ENCODE data around the gene TPPP2.
"Not testable (repeated sequence)": the region's sequence is repeated elsewhere in the genome, so short reads cannot be mapped to it uniquely, and the experiment has no call there.

TPPP2 gene

DNA sequence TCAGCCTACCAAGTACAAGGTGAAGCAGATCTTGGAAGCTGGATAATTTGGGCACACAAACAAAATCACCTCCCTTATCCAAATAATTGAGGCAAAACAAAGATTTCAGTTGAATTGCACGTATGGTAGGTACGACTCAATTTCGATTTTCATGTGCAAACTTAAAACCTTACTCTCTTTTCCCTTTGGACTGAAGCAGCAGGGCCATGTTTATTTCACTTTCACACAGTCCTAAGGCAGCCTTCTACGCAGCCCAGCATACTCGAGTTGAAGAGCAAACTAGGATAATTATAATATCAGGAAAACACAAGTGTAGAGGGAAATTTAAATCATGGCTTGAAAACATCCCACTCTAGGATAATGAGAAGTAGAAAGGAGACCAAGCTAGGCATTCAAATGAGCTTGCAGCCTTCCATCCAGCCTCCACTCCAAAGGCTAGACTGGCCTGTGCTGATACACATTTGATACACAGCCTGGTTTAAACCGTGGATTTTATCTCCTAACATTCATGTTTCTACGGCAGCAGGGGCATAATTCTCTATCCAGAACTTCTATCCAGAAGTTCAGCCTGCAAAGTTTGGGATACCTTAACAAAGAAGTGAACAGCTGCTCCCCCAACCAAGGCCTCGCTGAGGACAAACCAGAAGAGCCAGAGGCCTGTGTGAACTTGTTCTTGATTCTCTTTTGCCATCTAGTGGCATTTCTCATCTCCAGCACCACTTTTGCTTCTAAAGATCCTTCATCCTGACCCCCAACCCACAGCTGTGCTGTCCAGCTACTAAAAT, 9.8 kb downstream of the TPPP2 start:
- DNase-seq = no peak

DNA sequence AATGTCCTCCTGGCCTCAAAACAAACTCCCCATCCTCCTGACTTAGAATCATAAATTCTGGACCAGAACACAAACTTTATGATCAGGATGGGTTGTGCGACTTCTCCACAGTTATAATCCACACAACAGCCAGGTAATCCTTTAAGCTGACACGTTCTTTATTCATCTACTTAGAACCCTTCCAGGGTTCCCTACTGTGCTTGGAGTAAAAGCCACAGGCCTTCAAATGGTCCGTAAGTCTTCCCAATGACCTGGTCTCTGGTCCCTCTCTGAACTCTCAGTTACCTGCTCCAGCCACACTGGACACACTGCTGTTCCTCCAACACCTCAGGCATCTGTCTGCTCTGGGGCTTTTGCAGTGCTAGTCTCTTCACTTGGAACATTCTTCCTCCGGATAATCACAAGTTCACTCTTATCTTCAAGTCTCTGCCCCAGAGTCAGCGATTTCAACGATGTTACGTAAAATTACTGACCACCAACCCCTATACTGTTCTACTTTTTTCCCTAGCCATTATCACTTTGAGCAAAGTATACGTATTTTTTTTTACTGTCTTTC, 10.4 kb downstream of the TPPP2 start:
- no peak for DNase-seq

DNA sequence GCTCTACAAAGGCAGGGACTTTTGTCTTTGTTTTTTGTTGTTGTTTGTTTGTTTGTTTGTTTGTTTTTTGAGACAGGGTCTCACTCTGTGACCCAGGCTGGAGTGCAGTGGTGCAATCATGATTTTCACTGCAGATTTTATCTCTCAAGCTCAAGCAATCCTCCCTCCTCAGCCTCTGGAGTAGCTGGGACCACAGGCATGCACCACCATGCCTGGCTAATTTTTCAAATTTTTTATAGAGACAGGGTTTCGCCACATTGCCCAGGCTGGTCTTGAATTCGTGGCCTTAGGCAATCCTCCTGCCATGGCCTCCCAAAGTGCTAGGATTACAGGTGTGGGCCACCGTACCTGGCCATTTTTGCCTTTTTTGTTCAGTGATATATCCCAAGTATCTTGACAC, 10.9 kb downstream of the TPPP2 start:
- DNase-seq = not testable (repeated sequence)

DNA sequence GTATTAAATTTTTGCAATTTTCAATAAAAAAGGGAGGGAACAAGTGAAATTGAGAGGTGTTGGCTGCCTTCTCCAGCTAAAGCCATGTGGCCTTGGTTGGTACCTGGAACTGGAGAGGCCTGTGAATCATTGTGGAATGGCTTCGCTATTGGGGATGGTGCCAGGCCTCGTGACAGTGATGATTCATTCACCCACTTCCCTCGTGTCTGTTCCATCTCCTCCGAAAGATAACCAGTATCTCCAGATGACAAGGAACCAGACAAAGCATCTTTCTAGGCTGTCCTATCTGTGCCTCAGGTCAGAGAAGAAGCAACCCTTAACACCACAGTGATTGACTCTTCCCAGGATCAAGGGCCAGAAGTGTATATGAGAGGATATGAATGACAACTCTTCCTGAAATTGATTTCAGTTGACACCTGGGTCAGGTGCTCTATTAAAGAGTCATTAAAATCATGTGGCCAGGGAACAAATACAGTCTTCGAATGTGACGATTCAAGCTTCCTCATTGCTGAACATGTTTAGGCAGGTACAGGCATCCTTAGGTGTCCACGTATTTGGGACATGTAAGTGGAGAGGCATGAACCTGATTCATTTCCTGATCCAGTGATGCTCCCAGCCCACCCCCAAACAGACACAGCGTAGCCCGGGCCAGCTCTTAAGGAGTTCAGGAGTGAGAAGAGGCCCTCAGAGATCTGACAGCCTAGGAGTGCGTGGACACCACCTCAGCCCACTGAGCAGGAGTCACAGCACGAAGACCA, 11.8 kb downstream of the TPPP2 start, which contains the start of gene RNASE7:
RNASE7 (plus strand) TSS at position 687 of the 758 bp plus-strand sequence. CDS start 631 bp downstream, outside the sequence.
- DNase-seq = no peak

DNA sequence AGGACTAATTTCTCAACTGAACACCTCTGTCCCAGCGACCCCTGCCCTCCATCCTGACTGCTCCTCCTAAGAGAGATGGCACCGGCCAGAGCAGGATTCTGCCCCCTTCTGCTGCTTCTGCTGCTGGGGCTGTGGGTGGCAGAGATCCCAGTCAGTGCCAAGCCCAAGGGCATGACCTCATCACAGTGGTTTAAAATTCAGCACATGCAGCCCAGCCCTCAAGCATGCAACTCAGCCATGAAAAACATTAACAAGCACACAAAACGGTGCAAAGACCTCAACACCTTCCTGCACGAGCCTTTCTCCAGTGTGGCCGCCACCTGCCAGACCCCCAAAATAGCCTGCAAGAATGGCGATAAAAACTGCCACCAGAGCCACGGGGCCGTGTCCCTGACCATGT, 12.9 kb downstream of the TPPP2 start:
- no peak for DNase-seq

DNA sequence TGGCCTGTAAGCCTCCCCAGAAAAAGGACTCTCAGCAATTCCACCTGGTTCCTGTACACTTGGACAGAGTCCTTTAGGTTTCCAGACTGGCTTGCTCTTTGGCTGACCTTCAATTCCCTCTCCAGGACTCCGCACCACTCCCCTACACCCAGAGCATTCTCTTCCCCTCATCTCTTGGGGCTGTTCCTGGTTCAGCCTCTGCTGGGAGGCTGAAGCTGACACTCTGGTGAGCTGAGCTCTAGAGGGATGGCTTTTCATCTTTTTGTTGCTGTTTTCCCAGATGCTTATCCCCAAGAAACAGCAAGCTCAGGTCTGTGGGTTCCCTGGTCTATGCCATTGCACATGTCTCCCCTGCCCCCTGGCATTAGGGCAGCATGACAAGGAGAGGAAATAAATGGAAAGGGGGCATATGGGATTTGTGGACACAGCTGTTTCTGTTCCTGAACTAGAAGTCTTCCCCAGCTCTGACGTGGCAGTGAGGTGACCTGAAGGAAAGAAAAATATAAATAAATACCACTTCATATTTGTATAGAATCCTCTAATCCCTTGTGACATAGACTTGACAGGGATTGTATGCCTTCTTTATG, 13.5 kb downstream of the TPPP2 start:
- DNase-seq = no peak

DNA sequence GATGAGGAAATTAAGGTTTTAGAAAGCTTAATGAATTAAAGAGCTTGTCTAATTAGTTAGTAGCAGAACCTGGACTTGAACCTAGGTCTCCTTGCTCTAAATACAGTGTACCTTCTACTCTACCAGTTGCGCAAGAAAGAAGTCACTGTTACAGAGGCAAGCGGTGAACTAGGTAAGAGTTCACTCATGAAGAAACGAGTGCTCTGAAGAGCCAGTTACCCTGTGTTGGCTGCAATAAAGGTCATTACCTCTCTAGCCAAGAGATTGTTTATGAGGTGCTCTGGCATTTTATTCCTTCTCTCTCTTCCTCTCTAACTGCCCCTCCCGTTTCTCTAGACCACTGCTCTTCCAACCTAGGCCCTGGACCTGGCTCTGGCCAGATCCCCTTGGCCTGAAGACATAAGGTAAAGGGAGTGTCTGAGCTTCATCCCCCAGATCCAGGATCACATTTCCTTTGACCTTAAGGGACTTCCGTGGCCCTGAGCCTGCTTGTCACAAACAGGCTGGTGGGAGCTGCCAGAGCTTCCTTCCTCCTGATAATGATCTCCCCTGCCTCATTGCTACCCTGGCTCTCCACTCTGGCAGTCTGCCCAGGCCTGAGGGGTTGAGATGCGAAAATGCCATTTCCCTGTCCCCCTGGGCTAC, 14.1 kb downstream of the TPPP2 start:
- no peak for DNase-seq

DNA sequence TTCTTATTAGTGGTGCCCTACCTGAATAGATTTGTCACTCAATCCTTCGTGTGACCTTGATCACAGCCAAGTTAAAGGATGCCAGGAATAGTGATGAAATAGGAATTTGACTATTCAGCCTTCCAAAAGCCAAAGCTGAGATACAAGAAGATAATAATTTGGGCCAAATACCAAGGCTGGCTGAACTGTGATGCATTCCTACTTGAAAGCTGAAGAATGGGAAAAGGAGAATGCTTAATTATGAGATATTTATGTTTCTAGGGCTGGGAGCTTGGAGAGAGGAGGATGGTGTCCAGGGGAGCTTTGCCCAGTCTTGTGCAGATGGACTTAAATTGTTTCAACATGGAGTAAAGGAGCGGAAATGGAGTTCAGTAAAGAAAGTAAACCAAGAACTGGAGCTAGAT, 17.4 kb downstream of the TPPP2 start:
- DNase-seq = no peak

DNA sequence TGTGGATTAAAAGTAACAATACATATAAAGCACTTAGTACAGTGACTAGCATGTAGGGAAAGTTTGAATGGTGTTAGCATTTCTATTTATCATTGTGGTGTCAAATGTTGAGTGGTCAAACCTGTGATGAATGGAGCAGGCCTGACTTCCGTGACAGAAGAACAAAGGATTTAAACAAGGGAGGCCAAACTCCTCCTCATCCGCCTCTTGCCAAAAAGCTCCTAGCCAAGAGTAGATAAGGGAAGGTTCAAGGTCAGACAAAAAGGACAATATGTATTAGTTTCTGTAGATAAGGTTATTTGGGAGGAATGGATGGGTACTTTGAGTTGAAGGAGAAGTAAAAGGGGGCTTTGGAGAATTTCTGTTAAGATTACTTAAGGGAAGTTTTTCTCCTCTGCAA, 18.6 kb downstream of the TPPP2 start:
- DNase-seq = no peak

DNA sequence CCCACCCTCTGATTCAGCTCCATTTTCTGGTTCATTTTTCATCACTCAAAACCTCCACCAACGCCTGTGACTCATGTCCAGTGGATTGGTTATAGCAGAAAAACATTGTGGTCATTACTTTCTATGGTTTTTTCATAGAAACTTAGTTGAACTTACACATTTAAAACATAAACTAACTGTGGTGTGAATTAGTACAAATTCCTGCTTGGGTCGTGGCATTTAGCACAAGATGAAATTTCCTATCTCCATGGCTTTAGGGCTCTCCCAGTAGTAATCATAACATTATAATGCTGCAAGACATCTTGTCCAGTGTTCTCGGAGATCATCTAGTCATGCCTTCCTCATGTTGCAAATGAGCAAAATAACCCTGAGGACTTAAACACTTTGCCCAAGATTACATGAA, 19.3 kb downstream of the TPPP2 start:
- no peak for DNase-seq

DNA sequence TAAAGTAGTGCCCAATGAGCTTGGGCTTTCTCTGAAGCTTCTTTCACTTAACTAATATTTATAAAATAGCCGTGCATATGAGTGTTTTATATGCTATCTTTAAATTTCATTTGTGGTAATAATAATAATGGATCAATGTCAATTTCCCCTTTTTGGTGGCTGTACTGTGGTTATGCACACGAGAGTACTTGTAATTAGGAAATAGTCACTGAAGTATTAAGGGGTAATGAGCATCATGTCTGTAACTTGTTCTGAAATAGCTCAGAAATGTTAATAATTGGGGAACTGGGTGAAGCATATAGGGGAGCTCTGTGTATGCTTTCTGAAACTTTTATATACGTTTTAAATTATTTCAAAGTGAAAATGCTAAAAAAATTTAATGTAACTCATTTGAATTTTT, 20.6 kb downstream of the TPPP2 start:
- DNase-seq = no peak

DNA sequence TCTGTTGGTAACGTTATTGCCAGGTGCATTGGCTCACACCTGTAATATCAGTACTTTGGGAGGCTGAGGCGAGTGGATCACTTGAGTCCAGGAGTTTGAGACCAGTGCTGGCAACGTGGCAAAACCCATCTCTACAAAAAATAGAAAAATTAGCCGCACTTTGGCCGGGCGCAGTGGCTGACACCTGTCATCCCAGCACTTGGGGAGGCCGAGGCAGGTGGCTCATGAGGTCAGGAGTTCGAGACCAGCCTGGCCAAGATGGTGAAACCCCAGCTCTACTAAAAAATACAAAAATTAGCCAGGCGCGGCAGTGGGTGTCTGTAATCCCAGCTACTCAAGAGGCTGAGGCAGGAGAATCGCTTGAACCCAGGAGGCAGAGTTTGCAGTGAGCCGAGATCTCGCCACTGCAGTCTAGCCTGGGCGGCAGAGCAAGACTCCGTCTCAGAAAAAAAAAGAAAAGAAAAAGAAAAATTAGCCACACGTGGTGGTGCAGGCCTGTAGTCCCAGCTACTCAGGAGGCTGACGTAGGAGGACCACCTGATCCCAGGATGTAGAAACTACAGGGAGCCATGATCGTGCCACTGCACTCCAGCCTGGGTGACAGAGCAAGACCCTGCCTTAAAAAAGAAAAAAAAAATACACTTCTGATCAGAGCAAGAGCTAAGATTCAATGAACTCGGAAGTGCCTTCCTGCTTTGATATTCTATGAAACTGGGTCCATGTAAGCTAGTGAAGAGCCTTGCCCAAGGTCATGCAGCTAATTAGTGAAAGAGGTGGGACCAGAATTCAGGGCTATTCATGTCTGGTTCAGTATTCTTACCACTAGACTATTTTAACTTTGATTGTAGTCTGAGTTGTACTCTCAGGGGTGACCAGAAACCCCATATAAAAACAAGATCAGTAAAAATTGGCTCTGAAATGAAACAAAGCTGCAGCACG, 23.4 kb downstream of the TPPP2 start:
- no peak for DNase-seq

DNA sequence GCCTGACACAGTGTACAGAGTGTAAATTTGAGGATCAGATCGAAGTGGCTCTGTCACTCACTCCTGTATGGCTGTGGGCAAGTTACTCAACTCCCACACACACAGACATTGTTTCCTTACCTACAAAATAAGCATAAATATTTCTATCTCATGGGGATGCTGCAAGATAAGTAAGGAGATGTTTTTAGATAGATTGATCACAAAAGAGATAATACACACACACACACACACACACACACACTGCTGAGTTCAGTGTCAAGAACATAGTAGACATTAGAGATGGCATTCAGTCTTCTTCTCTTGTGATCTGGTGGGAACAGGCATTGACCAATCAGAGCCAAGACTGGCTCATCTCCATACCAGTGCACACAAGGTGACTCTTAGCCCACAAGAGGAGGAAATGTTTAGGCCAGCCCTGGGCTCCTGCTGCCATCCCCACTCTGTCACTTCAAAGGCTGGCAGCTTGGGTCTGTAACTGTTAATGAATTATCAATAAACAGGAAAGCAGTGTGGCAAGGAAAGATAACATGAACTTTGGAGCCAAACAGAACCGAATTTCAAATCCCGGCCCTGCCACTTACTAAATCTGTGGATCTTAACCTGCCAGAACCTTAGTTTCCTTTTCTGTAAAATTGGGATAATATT, 24.2 kb downstream of the TPPP2 start:
- no peak for DNase-seq

DNA sequence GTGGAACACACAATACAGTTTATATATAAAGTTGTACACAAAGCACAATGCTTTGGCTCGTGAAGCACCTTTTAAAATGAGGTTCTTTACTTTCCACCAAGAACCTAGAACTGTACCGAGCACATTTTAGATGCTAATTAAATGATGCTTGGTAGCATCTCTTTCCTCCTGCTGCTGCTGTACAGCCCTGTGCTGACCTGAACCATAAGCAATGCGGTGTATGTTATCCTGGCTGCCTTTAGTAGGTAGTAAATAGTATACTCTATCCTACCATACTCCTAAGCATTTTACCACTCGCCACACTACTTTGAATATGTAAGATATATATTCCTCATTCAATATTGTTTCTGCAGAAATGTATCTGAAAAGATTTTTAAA, 24.7 kb downstream of the TPPP2 start:
- no peak for DNase-seq

DNA sequence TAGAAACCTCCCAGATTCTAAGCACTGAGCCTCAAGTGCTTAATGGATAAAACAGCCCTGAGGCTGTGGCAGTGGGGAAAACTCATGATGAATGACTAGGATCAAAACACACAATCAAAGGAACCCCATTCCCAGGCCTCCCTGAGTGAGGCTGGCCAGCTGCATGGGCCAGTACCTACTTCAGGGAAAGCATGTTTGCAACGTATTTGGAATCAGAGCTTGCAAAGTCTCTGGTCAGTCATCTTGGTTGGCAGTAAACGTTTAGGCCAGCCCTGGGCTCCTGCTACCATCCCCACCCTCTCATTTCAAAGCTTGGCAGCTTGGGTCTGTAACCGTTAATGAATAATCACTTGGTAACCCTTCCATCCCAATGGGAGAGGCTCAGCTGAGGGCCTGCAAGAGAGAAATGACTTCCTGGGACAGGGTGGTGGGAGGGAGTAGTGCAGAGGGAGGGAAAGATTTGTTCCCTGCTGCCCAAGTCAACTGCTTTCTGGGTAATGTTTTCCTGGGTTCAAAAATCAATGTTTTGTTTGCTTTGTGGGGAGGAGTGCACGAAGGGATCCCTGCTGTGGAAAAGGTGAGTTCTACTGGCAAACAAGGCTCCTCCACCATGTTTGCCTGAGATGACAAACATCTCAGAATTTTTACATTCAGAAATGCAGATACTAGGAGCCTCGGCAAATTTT, 25.6 kb downstream of the TPPP2 start:
- DNase-seq = no peak

DNA sequence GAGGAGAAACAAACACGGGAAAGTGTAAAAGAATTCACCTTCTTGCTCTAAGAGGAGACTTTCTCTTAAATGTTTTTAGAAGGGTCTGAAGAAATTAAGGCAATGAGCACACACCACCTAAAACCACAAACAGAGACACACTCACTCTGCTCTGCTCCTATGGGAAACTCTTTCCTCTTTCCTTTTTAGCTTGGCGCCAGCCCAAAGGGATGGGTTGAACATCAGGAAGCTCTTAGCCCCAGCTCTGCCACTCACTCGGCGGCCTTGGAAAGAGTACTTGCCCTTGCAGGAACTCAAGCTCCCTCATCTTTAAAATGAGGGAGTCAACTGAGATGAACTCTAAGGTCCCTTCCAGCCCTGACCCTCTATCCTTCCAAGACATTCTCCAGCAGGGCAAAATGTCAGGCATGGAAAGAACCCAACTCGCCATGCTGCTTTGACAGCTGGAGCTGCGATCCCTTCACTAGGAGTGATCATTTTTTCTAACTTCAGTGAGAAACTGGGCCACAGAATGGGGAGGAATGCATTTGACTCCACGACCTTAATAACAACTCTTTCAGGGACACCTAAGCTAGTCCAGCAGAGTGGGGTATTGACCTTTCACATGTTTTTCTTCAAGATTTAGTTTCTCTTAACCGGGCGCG, 26.6 kb downstream of the TPPP2 start:
- DNase-seq = no peak

DNA sequence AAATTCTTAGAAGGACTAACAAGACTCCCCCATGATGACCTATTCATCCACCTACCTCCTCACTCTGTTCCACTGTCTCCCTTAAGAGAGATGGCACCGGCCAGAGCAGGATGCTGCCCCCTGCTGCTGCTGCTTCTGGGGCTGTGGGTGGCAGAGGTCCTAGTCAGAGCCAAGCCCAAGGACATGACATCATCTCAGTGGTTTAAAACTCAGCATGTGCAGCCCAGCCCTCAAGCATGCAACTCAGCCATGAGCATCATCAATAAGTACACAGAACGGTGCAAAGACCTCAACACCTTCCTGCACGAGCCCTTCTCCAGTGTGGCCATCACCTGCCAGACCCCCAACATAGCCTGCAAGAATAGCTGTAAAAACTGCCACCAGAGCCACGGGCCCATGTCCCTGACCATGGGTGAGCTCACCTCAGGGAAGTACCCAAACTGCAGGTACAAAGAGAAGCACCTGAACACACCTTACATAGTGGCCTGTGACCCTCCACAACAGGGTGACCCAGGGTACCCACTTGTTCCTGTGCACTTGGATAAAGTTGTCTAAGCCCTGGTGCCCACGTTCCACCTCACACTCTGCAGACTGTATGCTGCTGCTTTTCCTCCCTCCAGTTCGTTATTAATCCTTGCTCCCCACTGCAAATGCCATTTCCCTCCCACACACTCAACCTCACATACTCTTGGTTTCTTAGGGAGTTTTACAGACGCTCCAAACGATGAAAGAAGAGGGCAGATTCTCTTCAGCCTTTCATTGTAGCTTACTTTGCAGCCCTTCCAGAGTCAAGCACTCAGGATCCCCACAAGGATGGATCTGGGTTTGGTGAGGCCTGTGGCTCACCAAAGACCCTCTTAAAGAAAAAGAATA, 28.0 kb downstream of the TPPP2 start, which contains the start of gene RNASE8:
RNASE8 (plus strand) TSS at position 20 of the 873 bp plus-strand sequence; CDS start at position 91, 71 bp downstream.
- DNase-seq = no peak

DNA sequence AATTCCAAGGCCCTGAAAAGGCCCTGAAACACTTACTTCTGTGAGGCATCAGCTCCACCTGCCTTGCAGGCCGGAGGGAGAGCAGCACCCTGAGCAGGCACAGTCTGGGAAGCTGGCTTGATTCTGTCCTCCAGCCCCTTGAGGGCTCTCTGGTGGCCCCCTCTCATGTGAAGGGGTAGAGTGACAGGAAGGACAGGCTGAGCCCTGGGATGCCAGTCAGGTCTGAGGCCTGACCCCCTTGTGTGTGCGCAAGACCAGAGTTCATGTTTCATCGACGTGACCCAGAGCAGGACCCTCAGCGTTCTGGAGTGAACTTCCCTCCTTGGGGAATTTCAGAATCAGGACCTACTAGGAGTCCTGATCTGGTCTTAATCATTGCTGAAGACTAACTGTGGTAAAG, 28.9 kb downstream of the TPPP2 start:
- no peak for DNase-seq

All from stimulated activated CD4-positive, alpha-beta T cell treated with anti-CD3 and anti-CD28 coated beads, Interleukin-1b, Interleukin-23, amount 100 ng/mL, for 48 hours (primary cell).